Naive thymus-derived CD8-positive, alpha-beta T cell (primary cell): Measurements from ENCODE around the gene PPFIA4. TPM values are rescaled to one million over a fixed set of nuclear protein-coding genes. Genes with fewer than 3 reads are reported as not detected.
A peak's percentile ranks its signal among the peaks of the same experiment; 100 is the strongest.
"Not testable (repeated sequence)": the region's sequence is repeated elsewhere in the genome, so short reads cannot be mapped to it uniquely, and the experiment has no call there.

Experiments
- ATAC-seq, 2 donors: fragments of 150-1000 bp; cut with Tn5 transposase in 1 of 2; sonication (Bioruptor Pico), chemical (Tn5 transposase) in 1 of 2; 1 replicate in 1 of 2; 2 replicates in 1 of 2; pipeline ENCODE4 v1.10.0; 2021; ENCODE audit warnings: mild to moderate bottlenecking in 2 of 2, moderate library complexity in 2 of 2
- POLR2A ChIA-PET: fragments of 350-600 bp; sonication (Branson Sonifier 250); formaldehyde crosslinking; loops from one replicate; lab custom pipeline; 2021; ENCODE audit warnings: antibody characterized with exemption; lab: Charles Lee
- DNase-seq, 10 donors: peaks; one replicate each; pipeline versions ENCODE4 v3.0.0 to v3.0.0-alpha.2; 2020 to 2022
- H3K27ac Mint-ChIP-seq, 10 donors: one replicate each; pipeline ENCODE4 v1.8.0; 2020 to 2022; ENCODE audit warnings: mild to moderate bottlenecking in 10 of 10, mixed read lengths in 10 of 10, moderate library complexity in 4 of 10, inconsistent platforms in 1 of 10
- H3K27me3 Mint-ChIP-seq, 5 donors: one replicate each; pipeline ENCODE4 v1.8.0; 2021 to 2022; ENCODE audit warnings: mixed read lengths in 5 of 5
- H3K36me3 Mint-ChIP-seq, 3 donors: one replicate each; pipeline ENCODE4 v1.8.0; 2020 to 2022; ENCODE audit warnings: mixed read lengths in 3 of 3, mild to moderate bottlenecking in 2 of 3, inconsistent platforms in 1 of 3
- H3K4me1 Mint-ChIP-seq, 4 donors: one replicate each; pipeline ENCODE4 v1.8.0; 2021 to 2022; ENCODE audit warnings: mixed read lengths in 4 of 4
- H3K4me3 Mint-ChIP-seq, 10 donors: one replicate each; pipeline ENCODE4 v1.8.0; 2020 to 2022; ENCODE audit warnings: mild to moderate bottlenecking in 10 of 10, mixed read lengths in 10 of 10, moderate library complexity in 6 of 10, inconsistent platforms in 1 of 10
- H3K9me3 Mint-ChIP-seq, 9 donors: one replicate each; pipeline ENCODE4 v1.8.0; 2020 to 2022; ENCODE audit warnings: mixed read lengths in 9 of 9, mild to moderate bottlenecking in 3 of 9, inconsistent platforms in 1 of 9, moderate library complexity in 1 of 9
- polyA plus RNA-seq, 3 donors: library from polyadenylated mRNA; unstranded; fragments of 300-500 nt; fragmentation: Illumina TruSeq; gene quantifications; one replicate each; pipeline ENCODE4 v1.2.3, GENCODE V29; 2021
- total RNA-seq, 8 experiments: library from RNA in 2 of 8; stranded (reverse) in 2 of 8; gene quantifications; one replicate each; pipeline ENCODE4 v1.2.3 and lab custom pipeline; 2021 to 2026

PPFIA4 gene
- total and polyA plus RNA-seq, 5 experiments from 2014 or later, result 0.18 to 1.6 (median 1.4) TPM; not detected in 2

GRCh38 chr1:202998836-202999750 is 27.2 kb upstream of the PPFIA4 start:
- peaks cover 0 to 9% (median 6%) of the 10 kb centered on the region in 4 donors for H3K4me1 Mint-ChIP-seq
- peak overlapping the region in 6 of 10 donors; percentile 18 to 77 (median 45) for H3K27ac Mint-ChIP-seq
- H3K27me3 Mint-ChIP-seq, result peaks cover 4 to 38% (median 21%) of the 10 kb centered on the region in 5 donors
- peak overlapping the region; percentile 23 to 66 (median 45) for H3K4me3 Mint-ChIP-seq
- ATAC-seq (peak; percentile 67 to 69), DNase-seq (peak; percentile 37 to 80 (median 66))
- no peaks in the 10 kb centered on the region for H3K36me3 Mint-ChIP-seq
- no peaks in the 10 kb centered on the region for H3K9me3 Mint-ChIP-seq
- POLR2A ChIA-PET, result interaction anchor here (1.3 to 1.5 kb wide), 2 partner anchors 31 to 72 kb away, joined by 3 to 4 read pairs; partner anchors contain the start of gene KLHL12

GRCh38 chr1:203000217-203000944 is 25.9 kb upstream of the PPFIA4 start:
- POLR2A ChIA-PET, result interaction anchor here (1.5 kb wide), 1 partner anchor 73 kb away, joined by 4 read pairs; the partner anchor contains the start of gene KLHL12
- no peak for ATAC-seq
- no peaks in the 10 kb centered on the region for H3K36me3 Mint-ChIP-seq

GRCh38 chr1:203001986-203002385 is 24.3 kb upstream of the PPFIA4 start:
- no peaks in the 10 kb centered on the region for H3K9me3 Mint-ChIP-seq
- H3K27me3 Mint-ChIP-seq, result peaks cover 2 to 18% (median 8%) of the 10 kb centered on the region in 5 donors
- no peak overlapping the region for H3K4me3 Mint-ChIP-seq
- peaks cover 6 to 23% (median 18%) of the 10 kb centered on the region in 4 donors for H3K4me1 Mint-ChIP-seq
- ATAC-seq (no peak), DNase-seq (no peak)
- H3K36me3 Mint-ChIP-seq, result no peaks in the 10 kb centered on the region
- POLR2A ChIA-PET, result no interaction called here
- no peak overlapping the region for H3K27ac Mint-ChIP-seq

More at GRCh38 chr1:203000217-203000944, 25.9 kb upstream of the PPFIA4 start:
- peaks cover 2 to 25% (median 11%) of the 10 kb centered on the region in 5 donors for H3K27me3 Mint-ChIP-seq
- no peaks in the 10 kb centered on the region for H3K9me3 Mint-ChIP-seq
- H3K27ac Mint-ChIP-seq, result peak overlapping the region in 1 of 10 donors; percentile 46
- no peak for DNase-seq
- peaks cover 0 to 10% (median 6%) of the 10 kb centered on the region in 4 donors for H3K4me1 Mint-ChIP-seq
- H3K4me3 Mint-ChIP-seq, result no peak overlapping the region

GRCh38 chr1:203002951-203003350 is 23.3 kb upstream of the PPFIA4 start:
- no peaks in the 10 kb centered on the region for H3K9me3 Mint-ChIP-seq
- POLR2A ChIA-PET, result no interaction called here
- H3K4me3 Mint-ChIP-seq, result peak overlapping the region in 1 of 10 donors; percentile 14
- H3K27ac Mint-ChIP-seq, result no peak overlapping the region
- peaks cover 0 to 2% (median 0%) of the 10 kb centered on the region in 3 donors for H3K36me3 Mint-ChIP-seq
- ATAC-seq, result no peak
- peaks cover 6 to 29% (median 25%) of the 10 kb centered on the region in 4 donors for H3K4me1 Mint-ChIP-seq
- no peak for DNase-seq
- peaks cover 2 to 12% (median 5%) of the 10 kb centered on the region in 5 donors for H3K27me3 Mint-ChIP-seq

- Mint-ChIP-seq H3K36me3 (peaks cover under 1 to 22% (median 8%) of the 10 kb centered on the region in 3 donors), H3K4me1 (peaks cover 14 to 40% (median 34%) of the 10 kb centered on the region in 4 donors), H3K27ac (peak overlapping the region; percentile 94 to 99 (median 98)), H3K4me3 (peak overlapping the region; percentile 78 to 98 (median 96))
- H3K9me3 Mint-ChIP-seq, H3K27me3 Mint-ChIP-seq, DNase-seq, ATAC-seq: not testable (repeated sequence)
- POLR2A ChIA-PET, result interaction anchor here (1.2 to 1.9 kb wide), 3 partner anchors 46 to 78 kb away, joined by 3 to 29 read pairs (median 5); partner anchors contain the start of gene KLHL12
Measured at GRCh38 chr1:203005395-203006142, 20.7 kb upstream of the PPFIA4 start.

GRCh38 chr1:203006948-203007871 is 19.1 kb upstream of the PPFIA4 start, which contains the start of gene TMEM183A:
Gene TMEM183A, plus strand, starts transcription at chr1:203007374. Its CDS starts 92 bp downstream, at chr1:203007466.
- Mint-ChIP-seq H3K4me1 (peaks cover 16 to 47% (median 39%) of the 10 kb centered on the region in 4 donors), H3K27ac (peak within 1 kb of the TSS; percentile 94 to 99 (median 98)), H3K9me3 (no peaks in the 10 kb centered on the region), H3K36me3 (peaks cover 5 to 37% (median 16%) of the 10 kb centered on the region in 3 donors), H3K27me3 (peaks cover 0 to 1% (median 0%) of the 10 kb centered on the region in 5 donors), H3K4me3 (peak within 1 kb of the TSS; percentile 78 to 98 (median 96))
- ATAC-seq (peak; percentile 92 to 93), DNase-seq (peak; percentile 83 to 98 (median 94))
- POLR2A ChIA-PET, result interaction anchor here (0.7 to 1.9 kb wide), 16 partner anchors 12 to 315 kb away, joined by 3 to 29 read pairs (median 5); partner anchors contain the start of genes KLHL12, PCAT6 and PPFIA4

GRCh38 chr1:203009185-203009584 is 17.1 kb upstream of the PPFIA4 start:
- Mint-ChIP-seq H3K9me3 (no peaks in the 10 kb centered on the region), H3K36me3 (peaks cover 5 to 56% (median 20%) of the 10 kb centered on the region in 3 donors), H3K27ac (peak overlapping the region in 1 of 10 donors; percentile 94), H3K4me3 (peak overlapping the region in 8 of 10 donors; percentile 78 to 98 (median 90)), H3K4me1 (peaks cover 22 to 57% (median 51%) of the 10 kb centered on the region in 4 donors), H3K27me3 (peaks cover 0 to 1% (median 0%) of the 10 kb centered on the region in 5 donors)
- no peak for DNase-seq
- no peak for ATAC-seq
- POLR2A ChIA-PET, result interaction anchor here (0.7 kb wide), 1 partner anchor 269 kb away, joined by 6 read pairs; no protein-coding TSS in a partner anchor

GRCh38 chr1:203011582-203011981 is 14.7 kb upstream of the PPFIA4 start:
- H3K4me1 Mint-ChIP-seq, result peaks cover 18 to 60% (median 52%) of the 10 kb centered on the region in 4 donors
- peaks cover 5 to 79% (median 28%) of the 10 kb centered on the region in 3 donors for H3K36me3 Mint-ChIP-seq
- H3K27ac Mint-ChIP-seq, result peak overlapping the region in 1 of 10 donors; percentile 27
- ATAC-seq (no peak), DNase-seq (no peak)
- POLR2A ChIA-PET, result no interaction called here
- H3K4me3 Mint-ChIP-seq, result peak overlapping the region in 1 of 10 donors; percentile 18
- H3K9me3 Mint-ChIP-seq, result no peaks in the 10 kb centered on the region
- peaks cover 0 to 1% (median 0%) of the 10 kb centered on the region in 5 donors for H3K27me3 Mint-ChIP-seq

GRCh38 chr1:203017061-203017460 is 9.2 kb upstream of the PPFIA4 start:
- no peaks in the 10 kb centered on the region for H3K9me3 Mint-ChIP-seq
- no peak overlapping the region for H3K4me3 Mint-ChIP-seq
- peaks cover 11 to 28% (median 20%) of the 10 kb centered on the region in 4 donors for H3K4me1 Mint-ChIP-seq
- ATAC-seq, result no peak
- POLR2A ChIA-PET, result interaction anchor here (0.6 kb wide), 1 partner anchor 672 kb away, joined by 3 read pairs; no protein-coding TSS in a partner anchor
- H3K27me3 Mint-ChIP-seq, result no peaks in the 10 kb centered on the region
- peaks cover 0 to 97% (median 23%) of the 10 kb centered on the region in 3 donors for H3K36me3 Mint-ChIP-seq
- DNase-seq, result no peak
- no peak overlapping the region for H3K27ac Mint-ChIP-seq

- H3K27ac Mint-ChIP-seq, result no peak overlapping the region
Measured at GRCh38 chr1:203017692-203018091, 8.6 kb upstream of the PPFIA4 start.

More at GRCh38 chr1:203017692-203018091, 8.6 kb upstream of the PPFIA4 start:
- no peak for ATAC-seq
- peaks cover 0 to 97% (median 23%) of the 10 kb centered on the region in 3 donors for H3K36me3 Mint-ChIP-seq
- peaks cover 9 to 26% (median 18%) of the 10 kb centered on the region in 4 donors for H3K4me1 Mint-ChIP-seq
- no peaks in the 10 kb centered on the region for H3K9me3 Mint-ChIP-seq
- no peaks in the 10 kb centered on the region for H3K27me3 Mint-ChIP-seq
- POLR2A ChIA-PET, result no interaction called here
- no peak overlapping the region for H3K4me3 Mint-ChIP-seq
- no peak for DNase-seq
